GM08714 (cell line): ENCODE results near the gene FOXRED2.
A peak's percentile ranks its signal among the peaks of the same experiment; 100 is the strongest.

Experiments used
- H3K4me3 ChIP-seq: fragments of 200-500 bp; sonication (Bioruptor generic); 2 replicates; pipeline ENCODE4 v1.5.1; 2014; ENCODE audit warnings: mild to moderate bottlenecking, low read length, inconsistent platforms
- ZNF274 ChIP-seq: IDR thresholded peaks from 2 replicates; pipeline ENCODE4 v1.6.1; 2012; ENCODE audit warnings: mild to moderate bottlenecking, low read depth, low read length

Gene FOXRED2

DNA sequence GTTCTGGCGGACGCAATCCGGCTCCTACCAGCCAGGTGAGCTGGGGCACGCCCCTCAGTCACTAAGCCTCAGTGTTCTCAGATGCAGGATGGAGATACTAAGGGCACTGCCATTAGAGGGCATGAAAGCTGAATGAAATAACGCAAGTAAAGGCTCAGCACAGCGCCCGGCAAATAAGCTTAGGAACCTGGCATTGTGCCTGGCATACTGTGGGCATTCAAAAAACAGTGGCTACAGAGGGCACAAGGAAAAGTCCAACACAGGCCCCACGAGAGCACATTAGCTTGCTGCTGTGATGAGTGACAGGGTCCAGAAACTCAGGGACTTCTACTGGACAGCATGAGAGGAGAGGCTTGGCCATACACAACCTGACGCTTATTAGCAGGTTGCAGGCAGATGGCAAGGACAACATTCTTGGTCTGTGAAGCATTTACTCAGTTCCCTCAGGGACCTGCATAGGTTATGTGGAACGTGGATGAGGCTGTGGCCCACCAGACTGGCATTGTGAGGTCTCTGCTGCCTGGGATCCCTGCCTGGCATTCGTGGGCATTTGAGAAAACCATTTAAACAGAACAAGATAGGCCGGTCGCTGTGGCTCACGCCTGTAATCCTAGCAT is 37.6 kb downstream of the FOXRED2 start:
- no peak for TF ChIP-seq ZNF274
- no peak overlapping the region for H3K4me3 ChIP-seq

DNA sequence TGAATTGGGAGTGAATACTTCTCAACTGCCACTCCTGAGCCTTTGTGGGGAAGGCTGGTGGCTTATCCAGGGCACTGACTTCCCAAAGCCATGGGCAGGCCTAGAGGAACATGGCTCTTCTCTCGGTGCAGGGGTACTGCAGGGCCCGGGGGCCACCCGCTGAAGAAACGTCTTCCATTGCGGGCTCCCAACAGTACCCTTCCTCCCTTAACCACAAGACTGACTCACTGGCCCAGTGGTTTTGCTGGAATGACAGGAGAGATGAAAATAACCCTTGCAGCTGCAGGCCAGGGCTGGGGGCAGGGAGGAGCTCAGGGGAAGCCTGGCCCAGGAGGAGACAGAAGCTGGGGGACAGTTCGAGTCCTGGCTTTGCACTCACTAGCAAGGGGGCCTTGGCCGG is 38.9 kb downstream of the FOXRED2 start:
- TF ChIP-seq ZNF274, result no peak
- H3K4me3 ChIP-seq, result no peak overlapping the region

DNA sequence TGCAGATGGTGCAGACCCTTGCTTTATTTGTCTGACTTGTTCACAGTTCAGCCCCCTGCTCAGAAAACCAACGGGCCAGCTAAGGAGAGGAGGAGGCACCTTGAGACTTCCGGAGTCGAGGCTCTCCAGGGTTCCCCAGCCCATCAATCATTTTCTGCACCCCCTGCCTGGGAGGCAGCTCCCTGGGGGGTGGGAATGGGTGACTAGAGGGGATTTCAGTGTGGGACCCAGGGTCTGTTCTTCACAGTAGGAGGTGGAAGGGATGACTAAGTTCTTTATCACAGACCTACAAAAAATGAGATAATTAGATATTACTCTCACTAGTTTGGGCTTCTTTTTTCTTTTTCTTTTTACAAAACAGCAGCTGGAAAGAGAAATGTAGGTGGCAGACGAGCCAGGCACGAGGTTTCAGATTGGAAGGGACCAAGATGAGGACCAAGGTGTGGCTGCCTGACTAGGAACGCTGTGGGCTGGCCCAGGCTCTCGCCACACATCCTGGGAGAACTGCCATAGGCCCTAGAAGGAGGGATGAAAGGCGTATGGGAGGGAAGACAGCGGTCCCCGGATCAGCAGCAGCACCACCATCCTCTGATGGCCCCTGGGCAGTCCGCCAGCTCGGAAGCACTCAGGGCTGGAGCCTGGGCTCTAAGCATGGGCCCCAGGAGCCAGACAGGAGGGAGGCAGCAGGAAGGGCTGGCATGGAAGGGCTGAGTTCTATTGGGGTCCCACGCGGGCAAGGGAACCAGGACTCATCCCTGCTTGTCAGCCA is 39.6 kb downstream of the FOXRED2 start:
- no peak overlapping the region for H3K4me3 ChIP-seq
- no peak for TF ChIP-seq ZNF274

DNA sequence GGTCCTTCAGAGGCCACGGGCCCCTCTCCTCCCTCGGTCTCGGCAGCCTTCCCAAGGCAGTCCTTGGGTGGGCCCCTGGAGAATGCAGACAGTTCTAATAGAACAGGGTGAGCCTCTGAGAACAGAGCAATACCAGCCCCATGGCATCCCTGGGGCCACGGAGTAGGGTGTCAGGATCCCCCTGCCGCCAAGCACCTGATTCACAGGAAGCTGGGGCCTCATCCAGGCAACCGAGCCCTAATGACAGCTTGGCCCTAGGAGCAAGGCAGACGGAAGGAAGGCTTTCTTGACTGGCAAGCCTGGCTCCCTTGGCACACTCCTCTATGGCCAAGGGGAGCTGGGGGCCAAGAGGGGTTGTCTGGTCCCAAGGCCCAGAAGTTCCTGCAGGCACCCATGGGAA is 40.6 kb downstream of the FOXRED2 start:
- no peak for TF ChIP-seq ZNF274
- no peak overlapping the region for H3K4me3 ChIP-seq

DNA sequence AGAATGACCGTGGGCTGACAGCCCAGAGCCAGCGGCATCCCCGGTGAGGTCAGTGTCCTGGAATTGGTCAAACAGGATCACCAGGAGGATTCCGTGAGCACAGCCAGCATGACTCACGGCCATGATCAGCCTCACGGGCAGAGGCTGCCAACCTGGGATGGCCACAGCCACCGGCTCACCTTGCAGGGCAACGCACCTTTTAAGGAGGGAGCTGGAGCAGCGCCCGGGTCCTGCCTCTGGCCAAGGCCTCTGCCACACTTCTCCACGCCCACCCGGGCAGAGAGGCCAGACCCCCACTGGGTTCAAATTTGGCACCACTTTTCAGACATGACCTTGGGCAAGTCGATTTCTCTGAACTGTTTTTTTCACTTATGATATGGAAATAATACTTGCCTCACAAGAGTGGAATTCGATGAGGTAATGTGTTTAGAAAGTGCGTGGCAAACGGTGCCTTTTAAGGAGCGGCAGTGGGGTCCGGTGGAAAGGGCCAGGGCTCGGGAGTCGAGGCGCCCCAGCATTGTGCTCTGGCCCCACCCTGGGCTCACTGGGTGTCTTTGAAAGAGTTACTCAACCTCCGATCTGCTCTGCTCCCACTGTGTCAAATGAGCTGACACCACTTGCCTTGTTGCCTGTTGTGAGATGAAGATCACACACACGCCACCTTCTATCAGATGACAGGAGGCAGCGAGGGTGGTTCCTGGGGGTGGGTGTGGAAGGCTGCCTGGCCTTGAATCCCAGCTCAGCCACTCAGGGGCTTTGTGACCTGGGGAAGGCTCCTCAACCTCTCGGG is 41.4 kb downstream of the FOXRED2 start:
- H3K4me3 ChIP-seq, result no peak overlapping the region
- no peak for TF ChIP-seq ZNF274

DNA sequence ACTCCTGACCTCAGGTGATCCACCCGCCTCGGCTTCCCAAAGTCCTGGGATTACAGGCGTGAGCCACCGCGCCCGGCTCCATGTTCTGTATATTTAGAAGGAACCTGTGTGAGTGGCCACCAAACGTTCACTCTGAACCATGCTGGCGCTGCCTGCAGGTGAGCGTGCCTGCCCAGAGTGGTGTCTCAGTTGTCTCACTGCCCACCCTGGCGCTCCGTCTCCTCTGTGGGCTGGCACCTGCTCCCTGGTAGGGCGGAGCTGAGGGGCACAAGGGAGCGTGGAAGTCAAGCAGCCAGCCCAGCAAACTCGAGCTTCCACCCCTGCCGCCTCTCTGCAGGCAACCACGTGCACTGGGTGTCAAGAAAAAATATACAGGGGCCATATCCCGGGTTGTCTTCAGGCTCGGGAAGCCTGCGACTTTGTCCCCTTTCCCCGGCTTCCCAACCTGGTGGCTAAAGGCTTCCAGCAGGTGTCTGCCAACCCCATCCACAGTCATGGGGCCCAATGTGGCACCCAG is 42.1 kb downstream of the FOXRED2 start:
- no peak overlapping the region for H3K4me3 ChIP-seq
- TF ChIP-seq ZNF274, result no peak

DNA sequence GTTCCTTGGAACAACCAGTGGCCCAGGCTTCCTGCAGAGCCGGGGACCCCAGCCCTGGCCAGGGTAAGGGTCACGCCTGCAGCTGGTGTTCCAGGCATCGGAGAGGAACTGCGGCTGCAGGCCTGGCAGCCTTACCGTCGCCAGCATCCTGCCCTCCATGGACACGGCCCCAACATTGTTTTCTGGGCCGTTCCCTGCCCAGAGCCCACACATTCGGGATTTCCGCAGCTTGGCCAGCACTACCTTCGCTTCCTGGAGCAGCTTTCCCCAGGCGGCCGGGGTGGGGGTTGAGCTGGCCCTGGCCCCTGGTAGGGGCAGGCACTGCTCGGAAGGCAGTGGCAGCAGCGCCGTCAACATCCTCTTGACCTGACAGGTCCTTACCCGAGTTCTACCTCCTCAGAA is 43.1 kb downstream of the FOXRED2 start:
- H3K4me3 ChIP-seq, result no peak overlapping the region
- no peak for TF ChIP-seq ZNF274

DNA sequence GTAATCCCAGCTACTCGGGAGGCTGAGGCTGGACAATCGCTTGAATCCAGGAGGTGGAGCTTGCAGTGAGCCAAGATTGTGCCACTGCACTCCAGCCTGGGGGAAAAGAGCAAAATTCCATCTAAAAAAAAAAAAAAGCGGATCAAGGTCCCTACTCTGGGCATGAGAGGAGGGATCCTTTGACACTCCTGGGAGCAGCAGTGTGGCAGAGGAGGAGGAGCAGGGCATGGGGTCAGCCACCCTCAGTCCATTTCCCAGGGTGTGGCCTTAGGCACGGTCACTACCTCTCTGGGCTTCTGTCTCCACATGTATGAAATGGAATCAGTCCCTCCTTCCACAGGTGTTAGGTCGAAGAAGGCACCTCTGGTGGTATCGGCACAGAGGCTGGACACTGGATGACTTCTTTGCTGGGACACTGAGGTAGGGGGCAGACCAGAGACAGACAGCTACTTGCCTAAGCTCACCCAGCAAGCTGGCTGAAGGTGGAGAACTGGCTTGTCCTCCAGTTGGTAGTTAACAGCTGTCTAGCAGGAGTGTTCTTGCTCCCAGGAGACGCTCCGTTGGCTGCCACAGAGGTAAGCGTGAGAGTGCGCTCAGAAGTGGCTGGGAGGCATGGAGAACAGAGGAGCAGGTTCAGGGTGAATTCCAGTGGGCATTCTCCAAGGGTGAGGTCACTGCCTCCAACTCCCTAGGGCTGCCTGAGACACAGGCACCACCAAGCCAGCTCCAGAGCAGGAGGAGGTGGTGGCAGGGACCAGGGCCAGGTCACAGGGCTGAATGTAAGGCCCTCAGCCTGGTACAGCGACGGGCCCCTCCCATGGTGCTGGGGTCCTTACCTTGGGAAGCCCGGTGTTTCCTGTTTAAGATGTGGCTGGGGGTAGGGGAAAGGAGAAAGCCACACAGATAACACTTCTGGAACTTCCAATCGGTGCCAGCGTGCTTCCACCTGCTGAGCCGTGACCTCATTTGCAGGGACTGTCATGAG is 44.9 kb downstream of the FOXRED2 start:
- H3K4me3 ChIP-seq, result no peak overlapping the region
- no peak for TF ChIP-seq ZNF274

DNA sequence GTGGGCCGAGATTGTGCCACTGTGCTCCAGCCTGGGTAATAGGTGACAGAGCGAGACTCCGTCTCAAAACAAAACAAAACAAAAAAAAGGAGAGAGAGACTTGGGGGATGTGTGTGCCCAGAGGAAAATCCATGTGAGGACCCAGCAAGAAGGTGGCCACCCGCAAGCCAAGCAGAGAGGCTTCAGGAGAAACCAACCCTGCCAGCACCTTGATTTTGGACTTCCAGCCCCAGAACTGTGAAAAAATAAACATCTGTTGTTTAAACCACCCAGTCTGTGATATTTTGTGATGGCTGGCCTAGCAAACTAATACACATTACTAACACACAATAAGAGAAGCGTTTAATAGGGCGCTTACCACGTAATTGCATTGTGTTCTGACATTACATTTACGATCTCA is 46.6 kb downstream of the FOXRED2 start:
- H3K4me3 ChIP-seq, result no peak overlapping the region
- TF ChIP-seq ZNF274, result no peak

DNA sequence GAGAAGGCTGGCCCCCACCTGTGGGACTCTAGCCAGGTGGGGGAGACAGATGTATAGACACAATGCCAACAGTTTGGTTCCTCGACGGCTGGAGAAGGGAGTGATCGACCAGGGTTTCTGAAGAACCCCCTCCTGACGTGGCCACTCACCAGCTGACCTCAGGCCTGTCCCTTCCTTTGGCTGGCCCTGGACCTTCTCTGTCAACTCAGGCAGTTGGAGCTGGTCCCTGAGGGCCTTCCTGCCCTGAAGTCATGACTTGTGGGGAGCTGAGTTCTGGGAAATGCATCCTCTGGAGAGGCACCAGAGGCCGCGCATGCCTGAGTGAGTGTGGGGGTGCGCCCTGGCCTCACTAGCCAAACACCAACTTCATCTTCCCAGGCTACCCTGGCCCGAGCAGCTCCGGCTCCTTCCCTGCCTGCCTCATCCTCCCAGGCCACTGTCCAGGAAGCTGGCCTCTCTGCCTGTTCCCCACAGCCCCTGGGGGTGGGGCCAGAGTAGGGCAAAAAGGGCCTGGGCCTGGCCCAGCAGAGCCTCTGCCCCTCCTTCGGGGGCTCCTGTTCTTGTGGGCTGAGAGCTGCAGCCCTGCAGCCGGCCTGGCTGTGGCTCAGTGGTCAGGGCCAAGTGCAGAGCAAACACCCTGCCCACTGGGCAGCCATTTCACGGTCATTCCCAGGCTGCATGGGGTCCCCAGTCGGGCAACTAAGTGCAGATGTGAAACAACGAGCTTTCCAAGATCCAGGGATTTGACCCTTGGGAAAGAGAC is 49.0 kb downstream of the FOXRED2 start:
- no peak for TF ChIP-seq ZNF274
- no peak overlapping the region for H3K4me3 ChIP-seq

DNA sequence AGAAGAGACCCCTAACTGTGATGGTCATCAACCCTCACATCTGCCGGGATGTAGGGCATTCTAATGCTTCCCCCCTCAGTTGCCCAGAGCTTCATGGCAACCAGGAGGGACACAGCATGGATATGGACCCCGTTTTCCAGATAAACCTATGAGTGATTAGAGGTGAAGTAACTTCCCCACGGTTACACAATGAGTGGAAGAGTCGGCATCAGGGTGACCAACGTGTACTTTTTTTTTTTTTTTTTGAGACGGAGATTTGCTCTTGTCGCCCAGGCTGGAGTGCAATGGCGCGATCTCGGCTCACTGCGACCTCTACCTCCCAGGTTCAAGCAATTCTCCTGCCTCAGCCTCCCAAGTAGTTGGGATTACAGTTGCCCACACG is 50.4 kb downstream of the FOXRED2 start:
- no peak for TF ChIP-seq ZNF274

DNA sequence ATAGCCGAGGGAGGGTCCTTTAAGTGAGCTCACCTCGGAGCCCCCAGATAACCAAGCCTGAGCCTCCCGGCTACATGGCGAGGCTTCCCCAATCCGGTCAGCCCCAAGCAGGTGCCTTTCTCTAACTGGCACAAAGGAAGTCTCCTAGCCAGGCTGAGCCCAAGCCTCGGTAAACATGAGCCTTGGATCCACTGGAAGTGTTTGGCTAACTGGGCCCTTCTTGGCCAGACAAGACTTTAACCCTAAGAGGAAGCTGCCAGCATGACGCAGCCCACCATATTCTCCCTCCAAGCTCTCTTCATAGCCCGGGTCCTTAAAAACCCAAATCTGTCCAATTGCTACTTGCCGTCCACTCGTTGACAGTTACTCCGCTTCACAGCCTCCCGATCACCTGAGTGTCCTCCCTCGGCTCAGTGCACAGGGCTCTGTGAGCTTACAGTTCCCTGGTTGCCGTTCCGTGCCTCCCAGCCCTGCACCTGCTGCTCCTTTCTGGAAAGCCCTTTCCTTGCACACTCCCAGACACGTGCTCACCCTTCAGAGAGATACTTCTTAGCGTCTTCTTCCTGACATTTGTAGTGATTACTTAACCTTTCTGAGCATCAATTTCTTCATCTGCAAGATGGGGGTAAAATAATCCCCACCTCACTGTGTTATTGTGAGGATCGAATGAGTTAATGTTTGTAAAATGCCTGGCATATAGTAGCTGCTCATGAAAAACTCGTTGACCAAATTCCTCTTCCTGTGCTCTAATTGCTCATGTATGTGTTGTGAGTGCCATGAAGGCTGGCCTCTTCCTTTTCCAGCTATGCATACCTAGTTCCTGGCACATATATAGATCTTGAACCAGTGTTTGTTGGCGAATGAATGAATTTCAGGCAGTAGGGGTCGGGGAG is 51.0 kb downstream of the FOXRED2 start:
- H3K4me3 ChIP-seq, result peak overlapping the region; percentile 44; the same call in 1 of the 2 replicates
- no peak for TF ChIP-seq ZNF274

More for the DNA sequence above, 50.4 kb downstream of the FOXRED2 start:
- no peak overlapping the region for H3K4me3 ChIP-seq
